Activated CD8-positive, alpha-beta memory T cell treated with anti-CD3 and anti-CD28 coated beads for 24 hours (primary cell): ENCODE measurements around the gene VAMP4.
"Not testable (repeated sequence)": the region's sequence is repeated elsewhere in the genome, so short reads cannot be mapped to it uniquely, and the experiment has no call there.

Experiments
- DNase-seq: peaks from one replicate; pipeline ENCODE4 v3.0.0-alpha.2; 2020

Gene VAMP4

DNA sequence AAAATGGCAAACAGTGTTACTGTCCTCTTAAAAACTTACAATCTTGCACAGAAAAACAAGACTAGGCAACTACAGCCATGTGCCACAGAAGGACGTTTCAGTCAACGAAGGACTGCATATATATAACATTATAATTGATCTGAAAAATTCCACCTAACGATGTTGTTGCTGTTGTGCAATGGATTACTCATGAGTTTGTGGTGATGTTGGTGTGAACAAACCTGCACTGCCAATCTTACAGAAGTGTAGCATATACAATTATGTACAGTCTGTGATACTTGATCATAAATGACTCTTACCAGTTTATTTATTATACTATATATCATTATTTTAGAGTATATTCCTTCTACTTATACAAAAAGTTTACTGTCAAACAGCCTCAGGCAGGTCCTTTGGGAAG is 6.8 kb upstream of the VAMP4 start:
- DNase-seq: no peak

DNA sequence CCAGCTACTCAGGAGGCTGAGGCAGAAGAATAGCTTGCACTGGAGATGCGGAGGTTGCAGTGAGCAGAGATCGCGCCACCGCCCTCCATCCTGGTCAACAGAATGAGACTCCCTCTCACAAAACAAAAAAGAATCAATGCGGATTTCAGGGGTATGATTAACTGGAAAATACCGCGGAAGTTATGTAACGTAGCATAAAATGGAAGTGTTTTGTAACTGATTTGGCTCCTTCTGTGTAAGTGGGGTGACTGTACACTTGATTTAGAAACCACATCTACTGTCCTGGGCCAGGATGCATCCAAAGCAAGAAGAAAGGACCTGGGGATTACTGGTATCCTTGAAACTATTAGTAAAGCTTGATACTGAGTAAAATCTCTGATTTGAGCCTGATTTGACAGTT is 3.1 kb upstream of the VAMP4 start:
- DNase-seq: no peak

DNA sequence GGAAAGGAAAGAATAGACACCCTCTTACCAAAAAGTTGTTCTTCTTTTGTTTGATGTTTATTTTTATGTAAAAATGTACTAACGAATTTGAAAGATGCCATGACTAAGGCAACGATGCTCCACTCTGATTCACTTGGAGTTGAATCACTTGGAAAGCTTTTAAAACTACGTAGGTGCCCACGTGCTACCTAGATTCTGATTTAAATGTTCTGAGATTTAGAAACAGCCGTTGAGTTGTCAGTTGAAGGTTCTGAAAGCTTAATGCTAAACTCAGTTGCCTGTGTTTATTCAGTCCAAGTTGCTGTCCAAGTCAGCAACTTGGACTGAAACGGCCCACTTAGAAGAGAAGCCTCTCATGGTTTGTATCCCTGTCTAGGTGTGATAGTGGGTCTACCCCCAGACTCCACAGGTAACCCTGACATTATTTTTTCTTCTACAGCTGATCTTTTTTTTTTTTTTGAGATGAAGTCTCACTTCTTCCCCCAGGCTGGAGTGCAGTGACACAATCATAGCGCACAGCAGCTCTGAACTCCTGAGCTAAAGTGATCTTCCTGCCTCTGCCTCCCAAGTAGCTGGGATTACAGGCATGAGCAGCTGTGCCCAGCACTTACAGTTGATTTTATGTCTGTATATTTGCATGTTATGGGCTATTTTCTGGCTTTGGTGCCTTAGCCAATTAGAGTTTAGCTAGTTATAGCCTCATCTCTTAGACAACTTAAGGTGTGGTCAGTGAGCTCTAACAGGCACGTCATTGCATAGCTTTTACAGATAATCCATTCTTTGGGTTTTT is 1.4 kb upstream of the VAMP4 start:
- DNase-seq: no peak

DNA sequence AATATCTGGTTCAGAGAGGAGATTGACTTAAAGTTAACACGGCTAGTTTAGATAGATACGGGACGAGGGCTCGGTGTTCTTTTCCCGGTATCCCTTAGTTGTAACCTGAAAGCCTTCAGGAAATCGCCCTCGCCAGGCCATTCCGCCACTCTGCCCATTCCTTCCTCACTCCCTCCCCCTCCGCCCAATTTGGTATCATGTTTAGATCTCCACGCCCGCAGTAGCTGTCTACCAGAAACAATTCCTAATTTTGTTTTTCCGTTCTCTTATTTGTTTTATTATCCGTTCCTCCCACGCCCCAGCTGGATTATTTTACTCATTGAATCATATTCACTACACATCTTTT is 685 bp upstream of the VAMP4 start:
- DNase-seq: no peak

DNA sequence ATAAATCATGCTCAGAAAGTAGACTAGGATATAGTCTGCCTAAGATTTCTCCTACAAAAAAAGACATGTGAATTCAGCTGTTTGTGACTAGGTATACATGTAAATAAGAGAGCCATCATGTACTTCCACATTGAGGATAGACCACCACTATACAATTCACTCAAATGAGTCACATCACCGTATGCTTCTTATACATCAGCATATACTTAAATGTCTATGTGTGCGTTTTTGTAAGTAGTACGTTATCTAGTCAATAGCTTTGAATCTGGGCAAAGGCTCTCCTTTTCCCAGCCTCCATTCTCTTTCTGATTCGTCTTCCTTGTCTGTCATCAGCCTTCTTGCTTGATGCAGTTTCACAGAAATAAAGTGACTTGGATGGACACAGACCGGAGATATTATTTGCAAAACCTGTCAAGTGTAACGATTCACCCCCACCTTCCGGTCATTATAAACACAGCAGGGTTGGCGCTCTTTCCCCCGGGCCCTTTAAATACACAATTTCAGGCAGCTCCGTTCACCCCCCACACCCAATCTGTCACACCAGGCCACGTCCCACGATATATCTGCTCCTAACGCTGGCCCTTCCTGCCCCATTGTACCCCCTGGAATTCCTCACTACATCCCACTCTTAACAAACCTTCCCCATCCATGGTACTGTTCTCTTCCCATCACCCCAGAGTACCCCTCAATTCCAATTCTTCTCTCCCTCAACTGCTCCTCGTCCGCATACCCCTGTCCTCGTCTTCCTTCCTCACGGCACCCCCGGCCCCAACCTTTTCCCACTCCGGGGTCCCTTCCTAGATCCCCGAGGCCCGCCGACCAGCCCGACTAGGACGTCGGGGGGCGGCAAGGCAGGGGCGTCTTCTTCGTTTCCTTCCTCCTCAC is 636 bp downstream of the VAMP4 start:
- DNase-seq: peak; percentile 66

DNA sequence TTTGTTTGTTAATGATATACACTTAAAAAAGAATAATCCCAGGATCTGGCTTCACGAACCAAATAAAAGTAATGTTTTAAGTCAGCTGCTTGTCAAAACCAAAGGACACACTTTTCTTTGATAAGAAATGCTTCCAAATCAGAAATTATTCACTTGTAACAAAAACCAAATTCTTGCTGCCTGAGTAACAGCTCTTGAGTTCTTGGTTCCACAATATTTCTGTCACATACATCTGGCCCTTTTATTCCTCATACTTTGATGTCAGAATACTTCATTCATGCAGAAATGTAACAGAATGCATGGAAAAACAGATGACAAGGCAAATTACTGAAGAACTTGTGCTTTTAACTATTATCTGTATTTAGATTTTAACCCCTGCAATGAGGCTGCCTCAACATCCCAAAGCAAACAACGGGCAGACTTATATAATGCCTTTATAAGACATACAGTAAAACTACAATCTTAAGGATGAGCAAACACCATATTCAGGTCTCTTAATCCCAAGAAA is 1.5 kb downstream of the VAMP4 start:
- DNase-seq: no peak

DNA sequence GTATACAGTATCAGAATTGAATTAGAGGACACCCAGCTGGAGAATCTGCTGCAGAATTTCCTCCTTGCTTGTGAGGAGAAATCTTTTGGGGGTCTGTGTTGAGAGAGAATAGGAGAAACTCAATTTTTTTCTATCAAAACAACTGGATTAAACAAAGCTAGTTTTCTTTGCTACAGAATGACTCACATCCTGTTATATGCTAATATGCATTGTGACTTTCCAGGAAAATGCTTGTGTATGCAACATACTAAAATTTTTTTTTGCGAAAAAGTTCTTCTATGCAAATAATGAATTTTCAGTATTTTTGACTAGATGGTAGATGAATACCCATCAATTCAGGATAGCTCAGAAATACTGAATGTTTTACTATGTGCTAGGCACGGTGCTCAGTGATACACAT is 2.2 kb downstream of the VAMP4 start:
- no peak for DNase-seq

DNA sequence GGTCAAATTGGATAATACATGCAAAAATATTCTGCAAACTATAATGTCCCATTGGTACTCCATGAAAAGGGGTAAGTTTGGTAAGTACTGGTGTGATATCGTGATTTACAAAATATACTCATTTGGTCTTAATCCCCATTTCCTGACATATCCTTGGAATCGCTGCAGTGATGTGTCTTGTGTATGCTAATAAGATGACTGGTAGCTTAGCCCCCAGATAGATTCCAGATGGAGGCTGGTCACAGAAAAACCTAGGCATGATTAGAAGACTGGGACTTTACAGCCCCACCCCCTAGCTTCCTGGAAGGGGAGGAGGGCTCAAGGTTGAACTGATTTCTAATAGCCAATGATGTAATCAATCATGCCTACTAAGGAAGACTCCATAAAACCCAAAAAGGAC is 3.0 kb downstream of the VAMP4 start:
- no peak for DNase-seq

DNA sequence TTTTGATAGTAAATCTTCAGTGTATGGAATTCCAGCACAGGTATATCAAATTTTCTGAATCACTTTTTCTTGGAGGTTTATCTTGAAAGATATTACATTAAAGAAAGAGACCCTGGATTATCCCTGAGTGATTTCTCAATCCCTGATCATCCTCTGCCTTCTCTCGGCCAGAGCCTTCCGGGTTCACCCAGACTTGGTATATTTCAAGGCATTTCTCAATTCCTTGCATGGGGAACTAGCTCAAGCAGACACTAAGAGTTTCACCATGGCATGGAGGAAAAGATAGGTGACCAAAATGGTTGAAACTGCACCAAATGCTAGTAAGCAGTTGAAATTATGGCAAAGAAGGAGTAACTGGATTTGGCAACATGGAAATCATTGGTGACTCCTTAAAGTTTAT is 5.7 kb downstream of the VAMP4 start:
- no peak for DNase-seq

DNA sequence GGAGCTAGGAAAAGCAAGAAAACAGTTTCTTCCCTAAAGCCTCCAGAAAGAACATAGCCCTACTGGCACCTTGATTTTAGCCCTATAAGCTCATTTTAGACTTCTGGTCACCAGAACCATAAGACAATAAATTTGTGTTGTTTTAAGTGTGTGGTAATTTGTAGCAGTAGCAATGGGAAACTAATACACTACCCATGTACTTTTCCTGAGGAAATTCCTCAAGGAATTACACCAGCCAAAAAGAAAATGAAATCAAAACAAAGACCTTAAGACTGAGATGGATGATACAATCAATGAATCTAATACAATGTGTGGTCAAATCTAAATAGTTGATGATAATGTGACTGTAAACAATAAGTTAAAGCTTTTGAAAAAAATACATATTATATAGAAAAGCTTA is 11.8 kb downstream of the VAMP4 start:
- no peak for DNase-seq

DNA sequence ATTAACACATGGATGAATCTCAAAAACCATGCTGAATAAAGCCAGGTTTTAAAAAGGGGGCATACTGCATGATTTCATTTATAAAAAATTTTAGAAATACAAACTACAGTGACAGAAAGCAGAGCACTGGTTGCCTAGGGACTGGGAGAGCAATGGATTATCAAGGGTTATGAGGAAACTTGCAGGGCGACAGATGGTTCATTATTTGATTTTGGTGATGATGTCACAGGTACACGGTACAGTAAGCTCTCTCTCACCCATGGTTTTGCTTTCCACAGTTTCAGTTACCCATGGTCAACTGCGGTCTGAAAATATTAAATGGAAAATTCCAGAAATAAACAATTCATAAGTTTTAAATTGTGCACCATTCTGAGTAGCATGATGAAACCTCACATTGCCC is 14.1 kb downstream of the VAMP4 start:
- no peak for DNase-seq

DNA sequence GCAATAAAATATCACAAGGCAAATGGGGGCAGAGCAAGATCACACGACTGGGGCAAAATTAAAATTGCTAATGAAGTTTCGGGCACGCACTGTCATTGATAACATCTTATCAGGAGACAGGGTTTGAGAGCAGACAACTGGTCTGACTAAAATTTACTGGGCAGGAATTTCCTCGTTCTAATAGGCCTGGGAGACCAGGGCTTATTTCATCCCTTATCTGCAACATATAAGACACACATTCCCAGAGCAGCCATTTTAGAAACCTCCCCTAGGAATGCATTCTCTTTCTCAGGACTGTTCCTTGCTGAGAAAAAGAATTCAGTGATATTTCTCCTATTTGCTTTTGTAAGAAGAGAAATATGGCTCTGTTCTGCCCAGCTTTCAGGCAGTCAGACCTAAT is 18.7 kb downstream of the VAMP4 start:
- not testable (repeated sequence) for DNase-seq

DNA sequence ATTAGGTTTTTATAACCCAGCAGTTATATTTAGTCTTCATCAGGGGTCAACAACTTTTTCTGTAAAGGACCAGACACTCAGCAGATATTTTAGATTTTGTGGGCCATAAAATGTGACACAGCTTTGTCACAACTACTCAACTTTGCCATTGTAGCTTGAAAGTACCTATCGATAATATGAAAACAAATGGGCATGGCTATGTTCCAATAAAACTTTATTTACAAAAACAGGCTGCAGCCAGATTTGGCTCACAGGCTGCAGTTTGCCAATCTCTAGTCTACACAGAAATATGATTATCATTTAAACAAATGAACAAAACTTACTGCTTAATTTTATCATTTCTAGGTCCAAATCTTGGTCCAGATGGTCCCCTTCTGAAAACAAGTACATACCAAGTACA is 23.0 kb downstream of the VAMP4 start:
- no peak for DNase-seq

DNA sequence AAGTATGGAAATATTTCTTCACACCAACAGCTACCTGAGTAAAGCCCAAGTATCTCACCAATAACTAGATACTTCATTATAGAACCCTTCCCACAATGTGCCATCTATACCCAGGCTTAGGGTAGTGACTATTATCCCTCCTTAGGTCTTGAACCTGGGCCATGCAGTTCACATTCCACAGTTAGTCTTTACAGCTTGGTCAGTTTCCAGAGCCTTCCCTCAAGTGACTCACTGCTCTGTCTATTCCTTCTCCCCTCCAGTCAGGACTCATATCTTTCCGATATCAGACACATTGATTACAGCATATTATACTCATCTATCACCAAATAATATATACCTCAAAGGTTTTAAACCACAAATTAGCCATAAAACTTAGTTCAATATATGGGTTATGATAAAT is 23.6 kb downstream of the VAMP4 start:
- DNase-seq: no peak

DNA sequence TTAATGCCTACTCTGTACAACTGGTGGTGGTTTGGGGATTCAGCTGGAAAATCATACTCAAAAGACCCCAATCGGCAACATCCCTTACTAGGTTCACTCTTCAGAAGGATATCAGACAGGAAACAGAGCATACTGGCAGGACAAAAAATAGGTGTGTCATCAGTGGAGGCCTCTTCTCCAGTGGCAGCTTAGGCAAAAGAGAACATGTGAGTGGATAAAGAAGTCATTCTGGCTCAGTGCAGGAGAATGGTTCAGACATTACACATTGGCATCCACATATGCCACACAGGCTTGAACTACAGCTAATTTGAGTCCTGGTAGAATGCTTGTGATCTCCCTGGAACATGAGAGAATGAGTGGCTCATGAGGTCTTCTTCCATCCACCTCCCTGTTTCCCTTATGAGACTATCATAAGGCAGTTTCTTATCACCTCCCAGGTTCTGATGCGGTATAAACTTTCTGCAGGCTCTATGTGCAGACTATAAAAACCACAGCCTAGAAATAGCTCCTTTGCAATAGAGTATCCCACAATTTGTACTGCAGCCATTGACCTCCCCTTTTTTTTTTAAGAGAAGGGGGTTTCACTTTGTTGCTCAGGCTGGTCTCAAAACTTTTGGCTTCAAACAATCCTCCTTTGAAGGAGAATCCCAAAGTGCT is 24.7 kb downstream of the VAMP4 start:
- no peak for DNase-seq

DNA sequence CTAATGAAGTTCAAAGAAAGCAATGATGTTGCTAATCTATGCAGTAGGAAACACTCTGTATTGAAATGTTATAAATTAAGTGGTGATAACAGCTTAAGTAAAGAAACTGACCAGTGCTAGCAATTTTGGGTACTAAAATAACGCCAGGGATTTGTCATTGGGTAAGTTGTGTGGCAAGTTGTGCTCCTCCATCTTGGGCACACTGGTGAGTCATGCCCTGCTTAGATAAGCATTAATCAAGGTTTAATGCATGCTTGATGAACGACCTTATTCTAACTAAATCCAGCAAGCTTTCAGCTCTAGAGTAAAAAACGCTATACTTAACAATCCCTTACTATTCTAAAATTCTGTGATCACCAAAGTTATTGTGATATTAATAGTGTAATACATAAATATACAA is 25.2 kb downstream of the VAMP4 start:
- no peak for DNase-seq

DNA sequence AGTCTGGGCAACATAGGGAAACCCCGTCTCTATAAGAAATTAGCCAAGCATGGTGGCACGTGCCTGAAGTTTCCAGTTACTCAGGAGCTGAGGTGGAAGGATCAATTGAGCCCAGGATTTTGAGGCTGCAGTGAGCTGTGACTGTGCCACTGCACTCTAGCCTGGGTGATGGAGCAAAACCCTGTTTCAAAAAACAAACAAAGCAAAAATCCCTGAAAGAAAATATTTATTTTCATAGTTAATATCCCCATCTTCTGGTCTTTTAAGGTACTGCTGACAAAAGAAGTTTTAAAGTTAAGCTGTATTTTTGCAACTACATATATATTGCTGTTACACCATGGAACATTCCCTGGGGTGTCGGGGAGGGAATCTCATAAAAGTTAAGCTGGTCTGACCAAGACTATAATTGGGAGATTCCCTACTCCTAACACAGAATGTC is 26.0 kb downstream of the VAMP4 start:
- DNase-seq: no peak

DNA sequence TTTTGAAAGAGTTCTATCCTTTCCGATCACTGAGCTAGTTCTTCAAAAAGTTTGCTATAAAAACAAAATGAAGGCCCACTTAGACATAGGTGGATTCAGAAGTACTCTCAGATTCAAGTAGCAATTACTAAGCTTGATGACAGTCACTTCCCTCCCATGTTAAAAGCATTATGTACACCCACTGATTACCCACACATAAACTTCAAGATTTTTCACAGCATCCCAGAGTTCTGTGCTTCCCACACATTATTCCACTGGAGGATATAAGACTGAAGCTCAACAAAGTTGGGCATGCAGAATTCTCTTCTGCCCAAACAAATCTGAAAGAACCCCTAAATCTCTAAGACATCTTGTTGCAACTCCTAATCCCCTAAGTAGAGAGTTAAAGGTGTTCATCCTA is 29.5 kb downstream of the VAMP4 start:
- no peak for DNase-seq

DNA sequence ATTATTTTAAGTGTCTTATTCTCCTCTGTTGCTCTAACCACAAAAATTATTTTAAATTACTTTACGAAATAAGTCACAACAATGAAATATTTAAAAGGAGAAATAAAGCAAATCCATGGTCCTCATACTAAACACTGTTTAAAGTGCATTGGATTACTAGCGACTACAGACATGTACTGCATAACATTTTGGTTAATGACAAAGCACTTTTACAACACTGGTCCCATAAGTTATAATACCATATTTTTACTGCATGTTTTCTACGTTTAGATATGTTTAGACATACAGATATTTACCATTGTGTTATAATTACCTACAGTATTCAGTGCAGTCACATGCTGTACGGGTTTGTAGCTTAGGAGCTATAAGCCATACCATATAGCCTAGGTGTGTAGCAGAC is 30.2 kb downstream of the VAMP4 start:
- DNase-seq: no peak

DNA sequence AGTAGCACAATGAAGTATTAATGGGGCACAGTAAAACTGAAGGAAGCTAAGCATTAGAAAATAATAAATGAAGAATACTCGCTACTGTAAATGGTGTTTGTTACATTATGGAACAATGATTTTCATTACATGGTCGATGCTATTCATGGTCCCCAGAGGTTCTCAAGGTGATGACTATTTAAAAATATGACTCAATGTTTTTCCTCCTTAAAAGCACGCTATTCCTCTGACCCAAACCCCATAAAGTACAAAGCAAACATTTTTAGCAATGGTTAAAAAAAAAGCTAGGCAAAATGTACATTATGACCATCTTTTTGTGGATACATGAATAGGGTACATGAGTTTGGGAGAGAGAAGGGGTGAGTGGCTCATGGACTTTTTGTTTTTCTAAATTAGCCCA is 34.3 kb downstream of the VAMP4 start:
- DNase-seq: no peak

DNA sequence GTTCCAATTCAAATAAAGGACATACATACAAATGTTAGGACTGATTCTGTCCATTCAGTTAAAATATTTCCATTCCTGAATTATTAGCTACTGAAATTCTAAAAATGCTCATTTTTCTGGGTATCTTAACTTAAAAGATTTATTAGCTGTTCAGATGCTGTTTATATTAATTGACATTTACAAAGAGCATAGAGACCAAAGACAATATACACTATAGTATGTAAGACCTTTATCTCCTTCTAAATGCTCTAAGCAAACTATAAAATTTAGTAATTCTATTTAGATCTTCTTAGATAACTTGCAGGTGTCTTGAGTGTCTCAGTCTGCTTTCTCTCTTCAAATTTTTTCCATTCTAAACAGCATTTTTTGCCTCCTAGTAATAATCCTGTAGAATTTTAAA is 39.3 kb downstream of the VAMP4 start:
- DNase-seq: no peak

DNA sequence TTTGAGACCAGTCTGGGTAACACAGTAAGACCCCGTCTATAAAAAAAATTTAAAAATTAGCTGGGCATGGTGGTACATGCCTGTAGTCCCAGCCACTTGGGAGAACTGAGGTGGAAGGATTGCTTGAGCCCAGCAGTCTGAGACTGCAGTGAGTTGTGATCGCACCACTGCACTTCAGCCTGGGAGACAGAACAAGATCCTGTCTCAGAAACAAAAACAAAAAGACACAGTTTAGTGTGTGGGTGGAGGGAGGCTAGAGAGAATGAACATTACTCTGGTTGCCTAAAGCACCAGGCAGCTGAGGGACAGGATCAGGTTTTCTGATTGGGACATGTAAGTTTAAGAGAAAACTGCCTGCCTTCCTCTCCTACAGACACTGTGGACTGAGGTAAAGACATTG is 42.3 kb downstream of the VAMP4 start:
- no peak for DNase-seq

DNA sequence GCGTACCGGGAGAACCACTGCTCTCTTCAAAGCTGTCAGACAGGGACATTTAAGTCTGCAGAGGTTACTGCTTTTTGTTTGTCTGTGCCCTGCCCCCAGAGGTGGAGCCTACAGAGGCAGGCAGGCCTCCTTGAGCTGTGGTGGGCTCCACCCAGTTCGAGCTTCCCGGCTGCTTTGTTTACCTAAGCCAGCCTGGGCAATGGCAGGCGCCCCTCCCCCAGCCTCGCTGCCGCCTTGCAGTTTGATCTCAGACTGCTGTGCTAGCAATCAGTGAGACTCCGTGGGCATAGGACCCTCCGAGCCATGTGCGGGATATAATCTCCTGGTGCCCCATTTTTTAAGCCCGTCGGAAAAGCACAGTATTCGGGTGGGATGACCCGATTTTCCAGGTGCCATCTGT is 46.1 kb downstream of the VAMP4 start:
- not testable (repeated sequence) for DNase-seq

DNA sequence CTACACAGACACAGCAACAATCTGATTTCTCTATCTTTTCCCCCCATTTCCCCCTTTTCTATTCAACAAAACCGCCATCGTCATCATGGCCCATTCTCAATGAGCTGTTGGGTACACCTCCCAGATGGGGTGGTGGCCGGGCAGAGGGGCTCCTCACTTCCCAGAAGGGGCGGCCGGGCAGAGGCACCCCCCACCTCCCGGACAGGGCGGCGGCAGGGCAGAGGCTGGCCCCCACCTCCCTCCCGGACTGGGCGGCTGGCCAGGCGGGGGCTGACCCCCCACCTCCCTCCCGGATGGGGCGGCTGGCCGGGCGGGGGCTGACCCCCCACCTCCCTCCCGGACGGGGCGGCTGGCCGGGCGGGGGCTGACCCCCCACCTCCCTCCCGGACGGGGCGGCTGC is 48.3 kb downstream of the VAMP4 start:
- DNase-seq: not testable (repeated sequence)
